Right ventricle myocardium superior (tissue), 1 donor: ENCODE data around the gene ZNF106. TPM values are rescaled to one million over a fixed set of nuclear protein-coding genes. Genes with fewer than 3 reads are reported as not detected.
A peak's percentile ranks its signal among the peaks of the same experiment; 100 is the strongest.

ENCODE experiments used
- ATAC-seq: fragments of 200-7000 bp; cut with Tn5 transposase; one replicate; pipeline ENCODE4 v1.9.1; 2020; ENCODE audit warnings: mild to moderate bottlenecking; ENCODE audit not compliant: poor library complexity
- DNase-seq: peaks from one replicate; pipeline ENCODE4 v3.0.0-alpha.2; 2020
- intact Hi-C: fragments of 100-400 bp; cut with DNase I; formaldehyde crosslinking; loops from one replicate; pipeline ENCODE4 v1.11.2; 2022
- long read RNA-seq: library from polyadenylated mRNA; unstranded; transcript quantifications from one replicate; pipeline ENCODE4 v2.0.0, GENCODE V29; 2021
- total RNA-seq: library from RNA; stranded (reverse); fragmentation: NEBNext Ultra II Directional; extraction: Animal tissue kit (Norgen Biotek cat#: 25700); gene quantifications from one replicate; pipeline ENCODE4 v1.2.1, GENCODE V29; 2021
- donor health status: DM: no; HTN: yes; CAD: no; lungs with severe emphysema.

ZNF106 gene
- 479 TPM for total RNA-seq
- long read RNA-seq, full-length matches to known transcripts: 3 of 442 reads
- long read RNA-seq, partial matches to known transcripts: 115 of 442 reads
- long read RNA-seq, other reads (novel, unspliced or antisense): 324 of 442 reads

DNA sequence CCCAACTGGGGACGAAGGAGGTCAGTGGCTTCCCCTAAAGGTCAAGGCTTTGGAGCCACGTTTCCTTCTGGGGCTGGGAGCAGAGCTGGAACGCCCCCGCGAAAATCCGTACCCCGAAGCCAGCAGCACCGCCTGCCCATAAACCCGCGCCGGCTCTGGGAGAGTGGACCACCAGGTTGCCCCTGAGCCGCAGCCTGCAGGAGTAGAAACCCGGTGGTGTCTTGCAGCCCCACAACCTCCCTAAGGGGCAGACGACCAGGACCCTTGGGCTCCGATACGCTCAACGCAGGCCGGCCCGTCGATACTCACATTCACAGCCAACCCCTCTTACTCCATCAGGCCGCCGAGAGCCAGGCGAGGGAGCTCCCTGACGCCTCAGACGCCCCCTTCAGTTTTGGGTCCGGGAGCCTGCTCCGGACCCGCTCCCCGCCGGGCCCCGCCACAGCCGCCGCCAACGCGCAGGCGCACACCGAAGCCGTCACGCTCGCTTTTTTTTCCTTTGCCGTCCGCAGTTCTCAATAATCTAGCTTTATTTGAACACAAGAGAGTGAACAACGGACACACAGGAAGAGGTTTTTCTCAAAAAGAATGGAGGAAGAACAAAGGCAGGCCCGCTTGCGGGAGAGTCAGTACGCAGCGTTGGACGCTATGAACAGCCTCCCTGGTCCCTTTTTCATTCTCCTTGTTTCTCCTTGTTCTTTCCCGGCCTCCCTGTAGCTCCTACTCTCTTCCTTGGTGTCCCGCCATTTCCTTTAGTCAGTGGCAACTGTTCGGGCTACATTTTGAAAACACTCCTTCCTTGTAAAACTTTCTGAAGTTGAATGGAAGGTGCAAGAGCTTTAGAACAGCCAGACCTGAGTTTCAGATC is at the start of gene ZNF106:
Gene ZNF106, minus strand, starts transcription at position 471 of the 868 bp plus-strand sequence. CDS start 18,852 bp downstream, outside the sequence.
- ATAC-seq (peak; percentile 82), DNase-seq (peak; percentile 88)
- intact Hi-C loops: no loop called here

DNA sequence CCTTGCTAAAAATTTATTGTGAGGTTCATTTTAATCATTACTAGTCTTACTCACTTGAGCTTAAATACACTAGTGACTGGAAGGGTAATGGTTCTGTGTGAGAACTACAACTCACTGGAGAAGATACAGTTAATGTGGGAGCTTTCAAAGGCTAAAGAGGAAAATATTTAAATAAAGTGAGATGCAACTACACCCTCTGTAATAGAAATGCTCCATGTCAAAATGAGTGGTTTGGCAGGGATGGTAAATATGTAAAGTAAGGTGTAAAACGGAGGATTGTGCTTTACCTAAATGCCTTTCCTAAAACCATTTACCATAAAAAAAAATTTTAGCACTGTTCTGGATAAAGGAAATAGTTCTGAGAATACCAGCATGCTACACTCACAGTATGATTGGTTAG is 42.3 kb upstream of the ZNF106 start:
- ATAC-seq (no peak), DNase-seq (no peak)
- intact Hi-C loops: no loop called here

- intact Hi-C loops: no loop called here
- no peak for DNase-seq
- ATAC-seq: no peak
Observed at GRCh38 chr15:42528970-42529369, 38.0 kb upstream of the ZNF106 start.

GRCh38 chr15:42523331-42523730 is 32.4 kb upstream of the ZNF106 start:
- intact Hi-C loops: no loop called here
- DNase-seq: no peak
- ATAC-seq: no peak

- DNase-seq (no peak), ATAC-seq (no peak)
- intact Hi-C loops: no loop called here
Observed at GRCh38 chr15:42511007-42511391, 20.1 kb upstream of the ZNF106 start.

- DNase-seq (no peak), ATAC-seq (no peak)
- intact Hi-C loops: no loop called here
Observed at GRCh38 chr15:42510258-42511006, 19.5 kb upstream of the ZNF106 start.

DNA sequence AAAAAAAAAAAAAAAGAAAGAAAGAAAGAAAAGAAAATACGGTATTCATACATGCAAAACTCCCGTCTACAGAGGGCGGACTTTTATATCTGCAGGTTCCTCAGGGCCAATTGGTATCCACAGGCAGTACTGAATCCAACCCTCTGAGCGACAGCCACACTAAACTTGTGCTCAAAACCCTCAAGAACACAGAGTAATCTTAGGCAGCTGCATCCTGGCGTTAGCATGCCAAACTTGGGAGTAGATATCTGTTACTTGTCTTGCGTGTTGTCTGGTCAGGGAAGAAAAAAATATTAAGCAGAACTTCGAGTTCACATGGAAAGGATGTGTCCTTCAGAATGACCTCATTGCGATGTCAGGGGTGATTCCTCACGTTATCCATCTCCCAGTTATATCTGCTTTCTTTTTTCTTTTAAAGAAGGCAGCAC is 17.3 kb upstream of the ZNF106 start:
- ATAC-seq (peak; percentile 34), DNase-seq (no peak)
- intact Hi-C loops: no loop called here

DNA sequence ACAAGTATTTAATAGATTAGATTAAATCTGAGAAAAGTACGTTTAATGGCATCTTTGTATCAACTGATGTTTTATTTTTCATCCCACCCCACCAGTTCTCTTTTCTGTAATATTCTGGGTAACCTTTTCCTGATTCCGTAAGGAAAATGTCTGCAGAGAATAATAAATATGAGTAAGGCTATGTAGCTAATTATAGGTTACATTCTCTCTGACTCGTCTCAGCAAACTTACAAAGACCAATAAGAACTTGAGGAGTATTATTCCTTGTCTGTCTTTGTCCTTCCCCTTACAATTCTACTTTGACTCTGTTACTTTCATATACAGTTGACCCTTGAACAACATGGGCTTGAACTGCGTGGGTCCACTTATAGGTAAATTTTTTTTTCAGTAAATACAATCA is 16.6 kb upstream of the ZNF106 start:
- no peak for DNase-seq
- intact Hi-C loops: no loop called here
- ATAC-seq: no peak

GRCh38 chr15:42504631-42505030 is 13.7 kb upstream of the ZNF106 start:
- no peak for DNase-seq
- intact Hi-C loops: no loop called here
- ATAC-seq: no peak

- no peak for ATAC-seq
- no peak for DNase-seq
- intact Hi-C loops: no loop called here
Observed at GRCh38 chr15:42503825-42504224, 12.9 kb upstream of the ZNF106 start.

GRCh38 chr15:42502477-42502876 is 11.5 kb upstream of the ZNF106 start:
- DNase-seq (no peak), ATAC-seq (no peak)
- intact Hi-C loops: no loop called here

DNA sequence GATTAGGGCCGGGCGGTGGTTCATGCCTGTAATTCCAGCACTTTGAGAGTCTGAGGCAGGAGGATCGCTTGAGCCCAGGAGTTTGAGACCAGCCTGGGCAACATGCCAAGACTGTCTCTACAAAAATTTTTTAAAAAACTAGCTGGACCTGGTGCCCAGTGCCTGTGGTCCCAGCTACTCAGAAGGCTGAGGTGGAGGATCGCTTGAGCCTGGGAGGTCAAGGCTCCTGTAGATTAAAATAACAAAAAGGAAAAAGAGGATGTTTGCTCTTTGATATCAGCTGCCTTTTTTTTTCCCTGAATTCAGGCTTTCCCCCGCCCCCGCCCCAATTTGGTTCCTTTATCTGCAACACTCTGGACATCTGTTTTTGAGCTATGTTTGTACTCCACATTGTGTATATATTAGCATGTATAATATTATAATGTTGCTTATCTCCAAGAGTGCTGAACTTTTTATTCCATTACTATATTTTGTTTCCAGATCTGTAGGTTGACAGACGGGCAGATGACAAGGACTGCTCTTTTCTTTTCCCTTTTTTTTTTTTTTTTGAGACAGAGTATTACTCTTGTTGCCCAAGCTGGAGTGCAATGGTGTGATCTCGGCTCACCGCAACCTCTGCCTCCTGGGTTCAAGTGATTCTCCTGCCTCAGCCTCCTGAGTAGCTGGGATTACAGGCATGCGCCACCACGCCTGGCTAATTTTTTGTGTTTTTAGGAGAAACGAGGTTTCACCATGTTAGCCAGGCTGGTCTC is 9.1 kb upstream of the ZNF106 start:
- intact Hi-C loops: no loop called here
- DNase-seq: no peak
- no peak for ATAC-seq

DNA sequence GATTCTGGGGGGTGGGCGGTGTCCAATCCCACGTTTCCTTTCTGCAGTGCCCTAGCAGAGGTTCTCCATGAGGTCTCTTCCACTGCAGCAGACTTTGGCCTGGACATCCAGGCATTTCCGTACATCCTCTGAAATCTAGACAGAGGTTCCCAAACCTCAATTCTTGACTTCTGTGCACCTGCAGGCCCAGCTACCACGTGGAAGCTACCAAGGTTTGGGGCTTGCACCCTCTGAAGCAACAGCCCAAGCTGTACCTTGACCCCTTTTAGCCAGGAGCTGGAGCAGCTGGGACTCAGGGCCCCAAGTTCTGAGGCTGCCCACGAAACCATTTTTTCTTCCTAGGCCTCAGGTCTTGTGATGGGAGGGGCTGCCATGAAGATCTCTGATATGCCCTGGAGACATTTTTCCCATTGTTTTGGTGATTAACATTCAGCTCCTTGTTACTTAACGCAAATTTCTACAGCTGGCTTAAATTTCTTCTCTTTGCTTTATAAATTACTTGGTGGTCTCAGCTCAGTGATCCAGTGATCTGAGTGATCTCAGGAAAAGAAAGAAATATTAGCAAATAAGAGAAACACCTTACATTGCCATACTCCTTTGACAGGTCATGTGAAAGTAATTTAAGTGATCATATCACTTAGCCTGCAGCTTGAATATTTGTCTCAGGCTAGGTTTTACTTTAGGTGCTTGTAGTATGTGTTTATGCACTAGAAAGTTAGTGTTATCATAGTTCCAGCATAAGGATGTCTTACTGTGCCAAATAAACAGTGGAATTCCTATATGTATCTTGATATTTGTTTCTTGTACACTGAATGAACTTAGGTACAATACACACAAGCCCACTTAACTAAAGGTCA is 7.5 kb upstream of the ZNF106 start:
- intact Hi-C loops: no loop called here
- ATAC-seq (no peak), DNase-seq (no peak)

GRCh38 chr15:42495361-42496212 is 4.6 kb upstream of the ZNF106 start, which contains the start of gene SNAP23:
TSS of gene SNAP23 (plus strand) at chr15:42495634. CDS start at chr15:42511847, 16,213 bp downstream.
- ATAC-seq (peak; percentile 95), DNase-seq (peak; percentile 96)
- intact Hi-C loops: no loop called here

DNA sequence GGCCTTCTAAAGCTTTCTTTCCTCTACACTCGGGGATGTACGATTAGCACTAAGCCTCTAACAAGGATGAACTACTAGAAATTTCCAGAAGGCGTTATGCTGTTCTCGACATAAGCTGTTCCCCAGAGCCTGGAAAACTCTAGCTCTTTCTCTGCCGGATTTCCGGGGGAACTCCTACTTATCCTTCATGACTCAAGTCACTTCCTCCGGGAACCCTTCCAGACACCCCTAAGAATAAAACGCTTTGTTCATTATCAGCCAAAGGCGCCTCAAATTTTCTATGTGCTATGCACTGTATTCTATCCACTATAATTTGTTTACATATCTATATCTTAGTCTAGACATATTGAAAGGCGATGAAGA is 4.0 kb upstream of the ZNF106 start:
- ATAC-seq (peak; percentile 26), DNase-seq (no peak)
- intact Hi-C loops: no loop called here

DNA sequence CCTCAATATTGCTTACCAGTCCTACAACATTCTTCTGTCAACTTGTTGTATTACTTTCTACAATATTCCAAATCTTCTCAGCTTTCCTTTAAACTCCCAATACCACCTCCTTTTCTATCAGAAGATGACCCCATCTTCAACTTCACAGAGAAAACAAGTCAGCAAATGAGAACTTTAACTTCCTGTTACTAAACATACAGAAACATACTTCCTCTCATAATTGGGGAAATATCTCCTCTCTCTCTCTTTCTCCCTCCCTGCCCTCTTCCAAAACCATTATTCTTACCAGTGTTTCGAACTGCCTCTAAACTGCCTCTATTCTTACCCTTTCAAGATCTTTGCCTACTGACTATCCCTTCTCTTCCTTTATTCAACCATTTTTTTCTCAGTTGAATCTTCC is 2.7 kb upstream of the ZNF106 start:
- ATAC-seq (no peak), DNase-seq (no peak)
- intact Hi-C loops: no loop called here

- no peak for DNase-seq
- intact Hi-C loops: no loop called here
- no peak for ATAC-seq
Observed at GRCh38 chr15:42491539-42492225, 741 bp upstream of the ZNF106 start.
